OCI-LY7 (cell line): ENCODE results near the gene PGAP6. TPM values are rescaled to one million over a fixed set of nuclear protein-coding genes. Genes with fewer than 3 reads are reported as not detected.
"Not testable (repeated sequence)": the region's sequence is repeated elsewhere in the genome, so short reads cannot be mapped to it uniquely, and the experiment has no call there.

Source experiments
- BruUV-seq: library from RNA; stranded (reverse); fragments of 400-500 nt; replicated peaks from 2 replicates; lab custom pipeline; 2021; lab: Mats Ljungman, UMichigan
- CTCF ChIA-PET: fragments of 300-600 bp; sonication (Branson Sonifier 250); formaldehyde crosslinking; loops from one replicate; lab custom pipeline; 2022; ENCODE audit warnings: antibody characterized with exemption; ENCODE audit not compliant: unreplicated experiment; lab: Charles Lee
- POLR2A ChIA-PET: fragments of 300-600 bp; sonication (Branson Sonifier 250); formaldehyde crosslinking; loops from one replicate; lab custom pipeline; 2022; ENCODE audit warnings: antibody characterized with exemption; lab: Charles Lee
- DNase-seq: peaks from one replicate; pipeline ENCODE4 v3.0.0-alpha.2; 2015; ENCODE audit warnings: low spot score
- H2AFZ ChIP-seq: fragments of 200-600 bp; sonication (generic), shearing (Covaris generic); 2 replicates; pipeline ENCODE4 v1.6.1; 2014; ENCODE audit warnings: mild to moderate bottlenecking, antibody characterized with exemption, low read length, moderate library complexity
- H3K27ac ChIP-seq: fragments of 200-600 bp; sonication (generic); 2 replicates; pipeline ENCODE4 v1.5.1; 2014; ENCODE audit warnings: mixed run types, low read depth, mild to moderate bottlenecking, moderate library complexity, low read length, inconsistent platforms; ENCODE audit not compliant: poor library complexity, severe bottlenecking
- H3K36me3 ChIP-seq: fragments of 200-600 bp; sonication (generic); 2 replicates; pipeline ENCODE4 v1.6.1; 2014; ENCODE audit warnings: mild to moderate bottlenecking, antibody characterized with exemption, low read length, moderate library complexity, mixed read lengths; ENCODE audit not compliant: insufficient read depth
- H3K4me1 ChIP-seq: fragments of 200-600 bp; sonication (generic); 2 replicates; pipeline ENCODE4 v1.5.1; 2014; ENCODE audit warnings: mild to moderate bottlenecking, low read length; ENCODE audit not compliant: insufficient read depth, poor library complexity, severe bottlenecking
- H3K4me2 ChIP-seq: fragments of 200-600 bp; sonication (generic); 2 replicates; pipeline ENCODE4 v1.6.1; 2014; ENCODE audit warnings: mild to moderate bottlenecking, low read length
- H3K4me3 ChIP-seq: fragments of 200-600 bp; sonication (generic); 2 replicates; pipeline ENCODE4 v1.5.1; 2014; ENCODE audit warnings: mild to moderate bottlenecking, low read depth, low read length; ENCODE audit not compliant: poor library complexity, severe bottlenecking
- H3K79me2 ChIP-seq: fragments of 200-600 bp; sonication (generic); 2 replicates; pipeline ENCODE4 v1.6.1; 2016; ENCODE audit warnings: low read depth, mild to moderate bottlenecking, low read length, moderate library complexity, mixed read lengths; ENCODE audit not compliant: insufficient read depth
- H3K9me2 ChIP-seq: fragments of 200-600 bp; sonication (generic); 2 replicates; pipeline ENCODE4 v1.6.1; 2016; ENCODE audit warnings: mild to moderate bottlenecking, low read length, mixed read lengths; ENCODE audit not compliant: insufficient read depth
- H3K9me3 ChIP-seq: fragments of 200-600 bp; sonication (generic); 2 replicates; pipeline ENCODE4 v1.6.1; 2014; ENCODE audit warnings: mild to moderate bottlenecking, mixed run types, low read length, mixed read lengths
- H4K20me1 ChIP-seq: fragments of 200-600 bp; sonication (generic); 2 replicates; pipeline ENCODE4 v1.6.1; 2014; ENCODE audit warnings: mild to moderate bottlenecking, antibody characterized with exemption, low read length, moderate library complexity, mixed read lengths; ENCODE audit not compliant: insufficient read depth
- CTCF ChIP-seq: fragments of 200-600 bp; sonication (generic); conservative IDR thresholded peaks from 2 replicates; pipeline ENCODE4 v1.5.1; 2014; ENCODE audit warnings: mild to moderate bottlenecking, antibody characterized with exemption, low read length, moderate library complexity, mixed read lengths
- EZH2phosphoT487 ChIP-seq: fragments of 200-600 bp; sonication (generic); IDR thresholded peaks from 2 replicates; pipeline ENCODE4 v1.6.1; 2018; ENCODE audit warnings: low read depth, borderline replicate concordance, mild to moderate bottlenecking, mixed run types, antibody characterized with exemption, low read length, moderate library complexity, mixed read lengths
- intact Hi-C: fragments of 100-400 bp; cut with micrococcal nuclease; formaldehyde crosslinking; loops from one replicate; pipeline ENCODE4 v1.10.0; 2022; ENCODE audit not compliant: unreplicated experiment
- total RNA-seq, 2 experiments: library from RNA; depleted of rRNA in 1 of 2; stranded (reverse); fragments of >200 nt in 1 of 2; shearing (Covaris generic) in 1 of 2; gene quantifications; 2 replicates each; pipeline ENCODE4 v1.2.3, GENCODE V29; 2014 to 2022

PGAP6 gene
- total RNA-seq, 2 experiments from 2014 or later, result 41.2 to 50.6 TPM

- no peak overlapping the region for H3K27ac ChIP-seq
- H3K9me3 ChIP-seq, result no peaks in the 10 kb centered on the region
- ChIA-PET CTCF (interaction anchor here (0.6 kb wide), 2 partner anchors 116 to 246 kb away, joined by 3 to 6 read pairs; no protein-coding TSS in a partner anchor), POLR2A (interaction anchor here (0.5 to 1.4 kb wide), 7 partner anchors 20 to 1522 kb away, joined by 3 to 8 read pairs (median 3); no protein-coding TSS in a partner anchor)
- peak overlapping the region; percentile 58; the same call in 1 of the 2 replicates for H2AFZ ChIP-seq
- H3K79me2 ChIP-seq, result peaks cover 9% of the 10 kb centered on the region; the same call in 1 of the 2 replicates
- peaks cover 12% of the 10 kb centered on the region for H3K36me3 ChIP-seq
- H3K4me3 ChIP-seq, result peak overlapping the region; percentile 96
- H3K9me2 ChIP-seq, result no peaks in the 10 kb centered on the region
- intact Hi-C loops, result loop anchor here (2.0 kb wide), 1 partner anchor 117 kb away; the partner anchor contains the start of gene FAM234A
- DNase-seq, result no peak
- H3K4me1 ChIP-seq, result peaks cover 22% of the 10 kb centered on the region
- peak overlapping the region; percentile 98 for H3K4me2 ChIP-seq
- TF ChIP-seq CTCF (no peak), EZH2phosphoT487 (no peak)
- BruUV-seq, result no TSS peak
- H4K20me1 ChIP-seq, result no peaks in the 10 kb centered on the region
Observed at GRCh38 chr16:351804-352520, 29.8 kb downstream of the PGAP6 start.

GRCh38 chr16:350203-350602 is 31.6 kb downstream of the PGAP6 start:
- H3K36me3 ChIP-seq, result peaks cover 22% of the 10 kb centered on the region
- intact Hi-C loops, result no loop called here
- POLR2A ChIA-PET, result interaction anchor here (1.4 kb wide), 1 partner anchor 115 kb away, joined by 3 read pairs; no protein-coding TSS in a partner anchor
- no peak overlapping the region for H2AFZ ChIP-seq
- no peak overlapping the region for H3K27ac ChIP-seq
- TSS peak; percentile 77 for BruUV-seq
- CTCF ChIA-PET, result no interaction called here
- H3K4me3 ChIP-seq, result no peak overlapping the region
- no peaks in the 10 kb centered on the region for H4K20me1 ChIP-seq
- H3K9me2 ChIP-seq, result no peaks in the 10 kb centered on the region
- H3K4me1 ChIP-seq, result peaks cover 22% of the 10 kb centered on the region
- DNase-seq, result no peak
- H3K79me2 ChIP-seq, result peaks cover 9% of the 10 kb centered on the region; the same call in 1 of the 2 replicates
- H3K4me2 ChIP-seq, result no peak overlapping the region
- H3K9me3 ChIP-seq, result no peaks in the 10 kb centered on the region
- TF ChIP-seq CTCF, result no peak
- no peak for TF ChIP-seq EZH2phosphoT487

DNA sequence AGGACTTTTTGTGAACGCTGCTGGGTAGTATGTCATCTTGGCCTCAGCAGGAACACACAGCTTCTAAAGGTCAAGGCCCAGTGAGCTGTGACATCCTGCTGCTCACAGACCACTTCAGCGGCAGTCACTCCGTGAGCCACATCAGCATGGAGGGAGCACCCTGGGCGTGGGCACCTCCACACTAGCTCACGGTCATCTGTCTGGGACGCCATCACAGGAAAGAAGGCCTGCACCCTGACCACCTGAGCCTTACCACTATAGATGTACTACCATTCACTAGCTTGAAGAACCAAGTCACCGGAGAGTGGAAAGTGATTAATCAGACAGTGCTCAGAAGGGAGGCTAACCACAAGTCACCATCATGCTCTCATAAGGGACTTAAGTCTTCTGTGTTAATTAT is 32.6 kb downstream of the PGAP6 start:
- intact Hi-C loops, result no loop called here
- CTCF ChIA-PET, result interaction anchor here (0.5 kb wide), 1 partner anchor 251 kb away, joined by 4 read pairs; no protein-coding TSS in a partner anchor
- peaks cover 32% of the 10 kb centered on the region for H3K36me3 ChIP-seq
- H3K9me2 ChIP-seq, result no peaks in the 10 kb centered on the region
- no peaks in the 10 kb centered on the region for H3K9me3 ChIP-seq
- peaks cover 22% of the 10 kb centered on the region for H3K4me1 ChIP-seq
- H3K27ac ChIP-seq, result no peak overlapping the region
- H3K79me2 ChIP-seq, result peaks cover 13% of the 10 kb centered on the region; the same call in 1 of the 2 replicates
- TF ChIP-seq EZH2phosphoT487 (no peak), CTCF (no peak)
- no TSS peak for BruUV-seq
- H2AFZ ChIP-seq, result no peak overlapping the region
- H3K4me2 ChIP-seq, result peak overlapping the region; percentile 18; the same call in 1 of the 2 replicates
- no peaks in the 10 kb centered on the region for H4K20me1 ChIP-seq
- no peak for DNase-seq
- no peak overlapping the region for H3K4me3 ChIP-seq
- POLR2A ChIA-PET, result interaction anchor here (0.6 to 1.2 kb wide), 2 partner anchors 21 to 127 kb away, joined by 4 to 5 read pairs; partner anchors contain the start of gene MRPL28

- DNase-seq, intact Hi-C loops, H3K9me2 ChIP-seq, H3K9me3 ChIP-seq, H3K4me3 ChIP-seq, H4K20me1 ChIP-seq, H3K27ac ChIP-seq, CTCF ChIA-PET, BruUV-seq, H2AFZ ChIP-seq, H3K4me2 ChIP-seq: not testable (repeated sequence)
- Histone ChIP-seq H3K4me1 (peaks cover 21% of the 10 kb centered on the region), H3K36me3 (peaks cover 32% of the 10 kb centered on the region), H3K79me2 (peaks cover 17% of the 10 kb centered on the region; the same call in 1 of the 2 replicates)
- POLR2A ChIA-PET, result interaction anchor here (1.2 kb wide), 1 partner anchor 22 kb away, joined by 4 read pairs; the partner anchor contains the start of gene MRPL28
Observed at GRCh38 chr16:348495-348894, 33.3 kb downstream of the PGAP6 start.
